Neural progenitor cell (in vitro differentiated cells): ENCODE data around the gene UGT1A4. TPM values are rescaled to one million over a fixed set of nuclear protein-coding genes. Genes with fewer than 3 reads are reported as not detected.
A peak's percentile ranks its signal among the peaks of the same experiment; 100 is the strongest.

Source experiments
- DNase-seq: peaks from one replicate; pipeline ENCODE4 v3.0.0-alpha.2; 2016; ENCODE audit warnings: low spot score
- H2AFZ ChIP-seq: fragments of 200-600 bp; sonication (generic); replicated peaks from 2 replicates; pipeline ENCODE4 v1.6.1; 2016; ENCODE audit warnings: antibody characterized with exemption
- H3F3A ChIP-seq: fragments of 200-600 bp; sonication (generic); 2 replicates; pipeline ENCODE4 v1.6.1; 2016; ENCODE audit warnings: antibody characterized with exemption, low read depth
- H3K27ac ChIP-seq: fragments of 200-600 bp; sonication (generic); 2 replicates; pipeline ENCODE4 v1.5.1; 2016; ENCODE audit warnings: mild to moderate bottlenecking
- H3K27me3 ChIP-seq: fragments of 200-600 bp; sonication (generic); 2 replicates; pipeline ENCODE4 v1.6.1; 2016; ENCODE audit warnings: mild to moderate bottlenecking, moderate library complexity
- H3K36me3 ChIP-seq: fragments of 200-600 bp; sonication (generic); 2 replicates; pipeline ENCODE4 v1.5.1; 2016
- H3K4me1 ChIP-seq: fragments of 200-600 bp; sonication (generic); 2 replicates; pipeline ENCODE4 v1.6.1; 2016; ENCODE audit warnings: mixed run types
- H3K4me2 ChIP-seq: fragments of 200-600 bp; sonication (generic); 2 replicates; pipeline ENCODE4 v1.6.1; 2016
- H3K4me3 ChIP-seq: fragments of 200-600 bp; sonication (generic); 2 replicates; pipeline ENCODE4 v1.5.1; 2016
- H3K79me2 ChIP-seq: fragments of 200-600 bp; sonication (generic); 2 replicates; pipeline ENCODE4 v1.6.1; 2016; ENCODE audit warnings: low read depth
- H3K9ac ChIP-seq: fragments of 200-600 bp; sonication (generic); 2 replicates; pipeline ENCODE4 v1.6.1; 2016
- H3K9me3 ChIP-seq: fragments of 200-600 bp; sonication (generic); 2 replicates; pipeline ENCODE4 v1.5.1; 2016; ENCODE audit warnings: low read depth
- H4K20me1 ChIP-seq: fragments of 200-600 bp; sonication (generic); 2 replicates; pipeline ENCODE4 v1.6.1; 2016; ENCODE audit warnings: low read depth
- H3K27ac Mint-ChIP-seq: 3 replicates; pipeline ENCODE4 v1.8.0; 2021; ENCODE audit warnings: mixed read lengths
- H3K27me3 Mint-ChIP-seq: 2 replicates; pipeline ENCODE4 v1.8.0; 2022; ENCODE audit warnings: low read depth, mild to moderate bottlenecking, inconsistent platforms, moderate library complexity, mixed read lengths; ENCODE audit not compliant: insufficient read depth
- H3K36me3 Mint-ChIP-seq: 3 replicates; pipeline ENCODE4 v1.8.0; 2021; ENCODE audit warnings: mixed read lengths
- H3K4me1 Mint-ChIP-seq: 3 replicates; pipeline ENCODE4 v1.8.0; 2021; ENCODE audit warnings: mixed read lengths
- H3K4me3 Mint-ChIP-seq: 3 replicates; pipeline ENCODE4 v1.8.0; 2021; ENCODE audit warnings: mild to moderate bottlenecking, moderate library complexity, mixed read lengths
- H3K9me3 Mint-ChIP-seq: 3 replicates; pipeline ENCODE4 v1.8.0; 2020; ENCODE audit warnings: mixed read lengths
- EZH2 ChIP-seq: fragments of 200-600 bp; sonication (generic); IDR thresholded peaks from 2 replicates; pipeline ENCODE4 v1.6.1; 2017; ENCODE audit warnings: antibody characterized with exemption, mild to moderate bottlenecking, moderate library complexity
- EZH2phosphoT487 ChIP-seq: fragments of 200-600 bp; sonication (generic); IDR thresholded peaks from 2 replicates; pipeline ENCODE4 v1.6.1; 2017; ENCODE audit warnings: antibody characterized with exemption
- total RNA-seq: library from RNA; depleted of rRNA; stranded (reverse); fragments of >200 nt; gene quantifications from 2 replicates; pipeline ENCODE4 v1.2.3, GENCODE V29; 2015; ENCODE audit warnings: low replicate concordance
- TF ChIP-seq, protein P1 (sequence below): fragments of 200-600 bp; sonication (generic); IDR thresholded peaks from 2 replicates; pipeline ENCODE4 v1.5.1; 2017; ENCODE audit warnings: antibody characterized with exemption, mild to moderate bottlenecking

UGT1A4 gene
- total RNA-seq, 1 donor from 2014 or later, result not detected

- H3K4me2 ChIP-seq, result no peak overlapping the region
- H3K9ac ChIP-seq, result no peak overlapping the region
- Mint-ChIP-seq H3K4me3 (no peak overlapping the region), H3K36me3 (no peaks in the 10 kb centered on the region), H3K27ac (no peak overlapping the region), H3K4me1 (no peaks in the 10 kb centered on the region), H3K27me3 (no peaks in the 10 kb centered on the region), H3K9me3 (no peaks in the 10 kb centered on the region)
- no peak overlapping the region for H3K27ac ChIP-seq
- no peaks in the 10 kb centered on the region for H4K20me1 ChIP-seq
- H3K36me3 ChIP-seq, result no peaks in the 10 kb centered on the region
- no peak for DNase-seq
- H3K4me1 ChIP-seq, result no peaks in the 10 kb centered on the region
- H3K27me3 ChIP-seq, result no peaks in the 10 kb centered on the region
- H2AFZ ChIP-seq, result no peak overlapping the region
- no peaks in the 10 kb centered on the region for H3F3A ChIP-seq
- TF ChIP-seq EZH2 (no peak), EZH2phosphoT487 (no peak)
- TF ChIP-seq, protein P1, sequence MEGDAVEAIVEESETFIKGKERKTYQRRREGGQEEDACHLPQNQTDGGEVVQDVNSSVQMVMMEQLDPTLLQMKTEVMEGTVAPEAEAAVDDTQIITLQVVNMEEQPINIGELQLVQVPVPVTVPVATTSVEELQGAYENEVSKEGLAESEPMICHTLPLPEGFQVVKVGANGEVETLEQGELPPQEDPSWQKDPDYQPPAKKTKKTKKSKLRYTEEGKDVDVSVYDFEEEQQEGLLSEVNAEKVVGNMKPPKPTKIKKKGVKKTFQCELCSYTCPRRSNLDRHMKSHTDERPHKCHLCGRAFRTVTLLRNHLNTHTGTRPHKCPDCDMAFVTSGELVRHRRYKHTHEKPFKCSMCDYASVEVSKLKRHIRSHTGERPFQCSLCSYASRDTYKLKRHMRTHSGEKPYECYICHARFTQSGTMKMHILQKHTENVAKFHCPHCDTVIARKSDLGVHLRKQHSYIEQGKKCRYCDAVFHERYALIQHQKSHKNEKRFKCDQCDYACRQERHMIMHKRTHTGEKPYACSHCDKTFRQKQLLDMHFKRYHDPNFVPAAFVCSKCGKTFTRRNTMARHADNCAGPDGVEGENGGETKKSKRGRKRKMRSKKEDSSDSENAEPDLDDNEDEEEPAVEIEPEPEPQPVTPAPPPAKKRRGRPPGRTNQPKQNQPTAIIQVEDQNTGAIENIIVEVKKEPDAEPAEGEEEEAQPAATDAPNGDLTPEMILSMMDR, result no peak
- H3K79me2 ChIP-seq, result no peaks in the 10 kb centered on the region
- no peak overlapping the region for H3K4me3 ChIP-seq
- H3K9me3 ChIP-seq, result no peaks in the 10 kb centered on the region
Observed at GRCh38 chr2:233684640-233685039, 33.9 kb upstream of the UGT1A4 start.

DNA sequence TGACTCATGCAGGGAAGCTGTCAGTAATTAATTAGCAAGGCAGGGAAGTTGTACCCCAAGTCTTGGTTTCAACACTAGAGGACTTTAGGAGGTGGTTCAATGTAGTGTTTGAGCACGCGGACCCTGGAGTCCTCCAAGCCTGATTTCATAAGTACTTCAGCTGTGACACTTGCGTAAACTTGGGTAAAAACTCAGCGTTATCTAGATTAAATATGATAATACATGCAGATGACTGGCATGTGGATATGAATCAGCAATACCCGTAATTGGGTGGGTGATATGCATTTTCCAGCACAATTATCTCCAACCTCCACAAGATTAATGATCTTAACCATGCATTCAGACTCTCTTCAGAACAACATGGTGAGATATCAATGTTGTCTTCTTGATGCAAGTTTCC, 31.6 kb upstream of the UGT1A4 start:
- H3K27me3 ChIP-seq, result no peaks in the 10 kb centered on the region
- H3K27ac Mint-ChIP-seq, result no peak overlapping the region
- no peak overlapping the region for H3K27ac ChIP-seq
- H3F3A ChIP-seq, result no peaks in the 10 kb centered on the region
- H3K36me3 Mint-ChIP-seq, result no peaks in the 10 kb centered on the region
- no peaks in the 10 kb centered on the region for H3K36me3 ChIP-seq
- H3K4me2 ChIP-seq, result no peak overlapping the region
- TF ChIP-seq EZH2phosphoT487 (no peak), EZH2 (no peak)
- TF ChIP-seq, protein P1, result no peak
- H3K79me2 ChIP-seq, result no peaks in the 10 kb centered on the region
- H3K4me3 Mint-ChIP-seq, result no peak overlapping the region
- H3K4me1 Mint-ChIP-seq, result no peaks in the 10 kb centered on the region
- no peak for DNase-seq
- no peaks in the 10 kb centered on the region for H3K4me1 ChIP-seq
- H3K9me3 Mint-ChIP-seq, result no peaks in the 10 kb centered on the region
- H3K4me3 ChIP-seq, result no peak overlapping the region
- no peaks in the 10 kb centered on the region for H4K20me1 ChIP-seq
- no peaks in the 10 kb centered on the region for H3K27me3 Mint-ChIP-seq
- no peak overlapping the region for H3K9ac ChIP-seq
- no peak overlapping the region for H2AFZ ChIP-seq
- no peaks in the 10 kb centered on the region for H3K9me3 ChIP-seq

DNA sequence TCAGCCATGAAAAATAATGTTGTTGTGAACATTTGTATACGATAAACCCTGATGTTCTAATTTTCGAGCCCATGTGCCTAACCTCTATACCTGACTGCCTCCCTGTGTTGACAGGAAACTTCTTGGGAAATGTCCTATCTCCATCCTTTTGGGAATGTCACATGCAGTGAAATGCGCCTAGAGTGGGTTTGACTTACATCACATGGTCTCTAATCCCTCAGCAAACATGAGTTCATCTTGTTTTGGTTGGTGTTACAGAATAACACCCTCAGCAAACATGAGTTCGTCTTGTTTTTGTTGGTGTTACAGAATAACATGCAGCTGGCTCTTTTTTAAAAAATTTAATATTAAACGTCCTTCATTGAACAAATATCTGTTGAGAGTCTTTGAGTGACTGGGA, 30.2 kb upstream of the UGT1A4 start:
- H3K4me2 ChIP-seq, result no peak overlapping the region
- H4K20me1 ChIP-seq, result no peaks in the 10 kb centered on the region
- no peaks in the 10 kb centered on the region for H3K4me1 ChIP-seq
- Mint-ChIP-seq H3K36me3 (no peaks in the 10 kb centered on the region), H3K27ac (no peak overlapping the region), H3K27me3 (peaks cover under 1% of the 10 kb centered on the region), H3K4me3 (no peak overlapping the region), H3K9me3 (no peaks in the 10 kb centered on the region), H3K4me1 (no peaks in the 10 kb centered on the region)
- no peak overlapping the region for H2AFZ ChIP-seq
- H3F3A ChIP-seq, result no peaks in the 10 kb centered on the region
- H3K79me2 ChIP-seq, result no peaks in the 10 kb centered on the region
- H3K9ac ChIP-seq, result no peak overlapping the region
- TF ChIP-seq EZH2phosphoT487, result no peak
- TF ChIP-seq, protein P1, result no peak
- TF ChIP-seq EZH2, result no peak
- H3K27me3 ChIP-seq, result no peaks in the 10 kb centered on the region
- no peak overlapping the region for H3K27ac ChIP-seq
- H3K4me3 ChIP-seq, result no peak overlapping the region
- H3K9me3 ChIP-seq, result no peaks in the 10 kb centered on the region
- no peak for DNase-seq
- no peaks in the 10 kb centered on the region for H3K36me3 ChIP-seq

DNA sequence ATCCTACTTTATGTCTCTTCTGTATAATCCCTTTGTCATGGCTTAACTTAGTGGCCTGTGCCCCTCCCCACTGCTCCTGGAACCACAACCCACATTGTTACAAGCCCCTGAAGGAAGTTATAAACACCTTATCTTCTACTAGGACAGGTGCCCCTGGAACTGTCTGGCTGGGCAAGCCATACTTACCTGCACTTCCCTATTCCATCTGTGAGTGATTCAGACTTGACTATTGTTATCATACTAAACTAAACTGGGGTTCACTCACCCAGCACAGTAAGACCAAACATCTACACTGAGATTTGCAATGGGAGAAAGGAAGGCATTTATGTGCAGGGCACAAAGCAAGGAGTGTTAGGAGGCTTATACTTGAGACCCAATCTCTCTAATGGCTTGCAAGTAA, 29.5 kb upstream of the UGT1A4 start:
- H3K36me3 ChIP-seq, result no peaks in the 10 kb centered on the region
- Mint-ChIP-seq H3K4me1 (no peaks in the 10 kb centered on the region), H3K9me3 (no peaks in the 10 kb centered on the region), H3K4me3 (no peak overlapping the region), H3K27ac (no peak overlapping the region), H3K27me3 (peaks cover 2% of the 10 kb centered on the region), H3K36me3 (no peaks in the 10 kb centered on the region)
- no peaks in the 10 kb centered on the region for H3K4me1 ChIP-seq
- no peaks in the 10 kb centered on the region for H3K27me3 ChIP-seq
- H3K27ac ChIP-seq, result no peak overlapping the region
- peak overlapping the region; percentile 28 for H2AFZ ChIP-seq
- no peak overlapping the region for H3K4me3 ChIP-seq
- H4K20me1 ChIP-seq, result no peaks in the 10 kb centered on the region
- H3K9me3 ChIP-seq, result no peaks in the 10 kb centered on the region
- H3K79me2 ChIP-seq, result no peaks in the 10 kb centered on the region
- TF ChIP-seq EZH2phosphoT487, result no peak
- TF ChIP-seq, protein P1, result no peak
- H3K9ac ChIP-seq, result no peak overlapping the region
- no peaks in the 10 kb centered on the region for H3F3A ChIP-seq
- no peak overlapping the region for H3K4me2 ChIP-seq
- DNase-seq, result no peak
